CD4-positive, alpha-beta T cell treated with Interleukin-6 for 4 hours (primary cell): Measurements from ENCODE around the gene ZBTB20.

Experiments
- DNase-seq: peaks from one replicate; pipeline ENCODE4 v3.0.0-alpha.2; 2020; ENCODE audit warnings: mixed read lengths

ZBTB20 gene

GRCh38 chr3:114455432-114455831 lies 691.7 kb downstream of the ZBTB20 start:
- no peak for DNase-seq

GRCh38 chr3:114454551-114455251 lies 692.4 kb downstream of the ZBTB20 start:
- no peak for DNase-seq

DNA sequence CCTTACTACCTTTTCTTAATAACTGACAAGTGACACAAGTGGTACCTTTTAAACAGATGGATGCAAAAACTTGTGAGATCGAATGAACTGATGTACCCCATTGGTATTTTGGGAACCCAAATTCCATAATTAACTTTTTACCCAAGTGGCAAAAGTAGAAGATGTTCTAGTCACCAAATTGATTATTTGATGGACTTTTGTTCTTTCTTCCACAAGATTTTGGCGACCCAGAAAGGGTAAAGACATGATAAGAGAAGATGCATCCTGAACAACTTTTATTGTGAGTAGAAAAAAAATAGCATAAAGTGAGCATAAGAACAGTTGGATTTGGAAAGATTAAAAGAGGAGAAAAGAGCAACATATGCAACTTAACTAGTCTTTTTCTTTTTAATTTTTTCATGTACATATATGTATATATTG lies 693.7 kb downstream of the ZBTB20 start:
- no peak for DNase-seq

GRCh38 chr3:114452937-114453336 lies 694.2 kb downstream of the ZBTB20 start:
- no peak for DNase-seq

GRCh38 chr3:114452256-114452655 lies 694.8 kb downstream of the ZBTB20 start:
- no peak for DNase-seq

DNA sequence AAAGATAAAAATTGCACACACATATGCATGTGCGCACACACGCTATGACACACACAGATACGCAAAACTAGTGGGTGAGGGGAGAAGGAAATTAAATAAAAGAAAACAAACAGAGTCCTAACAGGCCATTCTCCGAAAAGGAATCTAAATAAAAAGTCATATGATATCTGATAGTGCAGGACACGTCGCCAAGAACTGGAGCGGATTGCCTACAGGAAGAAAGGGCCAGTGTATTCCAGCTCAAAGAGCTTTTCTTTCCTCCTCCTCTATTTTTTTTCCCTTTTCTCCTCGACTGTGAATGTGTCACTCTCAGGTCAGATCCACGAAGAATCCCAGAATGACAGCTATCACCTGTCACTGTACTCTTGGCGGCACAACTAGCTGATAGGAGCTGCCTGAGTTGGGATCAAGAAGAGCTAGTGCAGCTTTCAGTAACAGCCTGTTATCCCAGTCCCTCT lies 695.5 kb downstream of the ZBTB20 start:
- no peak for DNase-seq

DNA sequence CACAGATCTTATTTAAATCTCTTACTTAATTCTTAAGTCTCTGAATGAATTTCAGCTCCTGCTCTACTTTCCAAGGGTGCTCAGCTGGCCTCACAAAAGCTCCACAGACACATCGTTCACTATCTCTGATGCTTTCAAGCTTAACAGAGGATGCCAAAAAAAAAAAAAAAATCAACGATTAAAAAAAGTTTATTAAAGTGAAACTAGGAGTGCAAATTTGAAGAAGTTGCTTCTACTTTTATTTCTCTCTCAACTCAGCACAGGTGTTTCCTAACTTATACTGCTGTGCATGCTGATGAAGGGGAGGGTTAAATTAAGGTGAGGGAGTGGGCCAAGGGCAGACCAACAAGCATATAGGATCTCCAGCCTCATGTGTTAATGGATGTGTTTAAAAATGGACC lies 696.0 kb downstream of the ZBTB20 start:
- DNase-seq = no peak

DNA sequence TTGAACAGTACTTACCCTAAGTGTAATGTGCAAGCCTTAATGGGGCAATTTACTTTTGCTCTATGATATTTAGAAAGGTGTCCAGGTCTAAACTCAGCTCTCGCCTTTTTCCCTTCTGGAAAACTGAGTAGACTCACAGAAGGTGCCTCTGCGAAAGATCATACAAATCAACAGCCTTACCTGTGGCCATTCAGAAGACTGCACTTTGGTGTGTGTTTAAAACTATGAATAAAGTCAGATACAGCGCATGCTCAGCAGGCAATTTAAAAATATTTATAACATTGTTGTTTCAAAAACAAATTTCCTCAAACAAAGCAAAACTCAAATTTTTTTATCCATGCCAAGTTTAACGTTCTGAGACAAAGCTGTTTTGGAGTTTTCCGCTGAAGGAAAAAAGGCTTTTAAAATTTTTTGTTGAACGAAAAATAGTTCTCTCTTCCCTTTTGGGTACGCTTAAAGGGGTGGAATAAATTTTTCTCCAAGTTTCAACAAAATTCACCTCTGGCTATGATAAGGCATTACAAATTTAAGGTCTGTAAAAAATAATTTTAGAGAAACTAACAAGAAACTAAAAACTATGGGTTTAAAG lies 697.0 kb downstream of the ZBTB20 start:
- no peak for DNase-seq

- DNase-seq = no peak
These were observed 697.6 kb downstream of the ZBTB20 start for GRCh38 chr3:114449271-114450007.

DNA sequence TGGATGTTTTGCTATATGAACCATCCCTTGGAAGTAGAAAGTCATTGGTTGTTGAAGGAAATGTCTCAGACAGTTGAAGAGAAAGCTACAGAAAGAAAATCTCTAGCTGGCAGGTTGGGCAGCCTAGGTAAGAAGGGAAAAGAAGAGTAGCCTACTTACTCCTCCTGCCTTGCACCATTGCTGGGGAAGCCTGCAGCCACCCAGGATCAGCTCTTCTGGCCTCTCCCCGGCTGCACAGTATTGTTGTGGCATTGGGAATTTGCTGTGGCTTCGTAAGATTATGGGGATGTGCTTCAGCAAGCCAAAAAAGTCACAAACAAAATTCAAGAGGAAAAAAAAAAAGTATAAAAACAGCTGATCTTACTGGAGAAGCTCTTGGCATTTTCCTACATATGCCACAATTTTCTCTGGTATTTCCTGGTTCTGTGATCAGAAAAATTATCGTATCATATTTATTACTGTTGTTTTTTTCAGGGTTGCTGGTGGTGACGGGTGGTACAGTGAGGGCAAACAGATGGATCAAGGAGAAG lies 699.1 kb downstream of the ZBTB20 start:
- DNase-seq = no peak

DNA sequence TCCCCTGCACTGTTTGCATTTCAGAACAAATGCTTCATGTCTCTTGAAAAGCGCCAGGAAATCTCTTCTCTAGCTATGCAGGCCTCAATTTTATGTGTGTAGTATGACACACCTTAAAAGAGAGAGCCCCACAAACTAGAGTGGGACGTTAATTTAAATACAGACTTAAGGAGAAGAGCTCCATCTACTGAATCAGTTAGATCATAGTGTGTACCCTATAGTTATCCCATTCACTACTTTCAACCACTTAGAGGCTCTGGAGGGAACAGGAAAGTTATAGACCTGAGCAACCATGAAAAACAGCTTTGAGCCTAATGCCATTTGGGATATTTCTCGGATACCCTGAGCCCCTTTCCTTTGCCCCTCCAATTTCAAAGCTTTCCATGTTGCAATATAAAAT lies 699.5 kb downstream of the ZBTB20 start:
- DNase-seq = no peak

GRCh38 chr3:114446600-114446999 lies 700.5 kb downstream of the ZBTB20 start:
- DNase-seq = no peak

DNA sequence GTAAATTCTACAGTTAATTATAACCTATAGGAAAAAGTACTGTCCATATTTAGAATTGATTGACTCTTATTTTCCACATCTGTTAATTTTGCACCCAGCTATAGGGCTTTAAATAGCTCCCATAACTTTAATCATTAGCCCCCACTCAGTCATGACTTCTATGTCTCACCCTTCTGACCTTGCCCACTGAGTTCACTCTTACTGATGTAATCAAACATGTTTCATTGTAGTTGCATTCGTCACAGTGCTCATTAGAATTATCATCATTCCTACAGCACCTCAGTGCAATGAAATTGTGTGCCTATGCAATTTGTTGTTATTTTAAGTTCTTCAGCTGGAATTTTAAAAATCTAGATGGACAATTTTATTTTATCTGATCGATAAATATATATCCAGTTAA lies 701.9 kb downstream of the ZBTB20 start:
- no peak for DNase-seq

DNA sequence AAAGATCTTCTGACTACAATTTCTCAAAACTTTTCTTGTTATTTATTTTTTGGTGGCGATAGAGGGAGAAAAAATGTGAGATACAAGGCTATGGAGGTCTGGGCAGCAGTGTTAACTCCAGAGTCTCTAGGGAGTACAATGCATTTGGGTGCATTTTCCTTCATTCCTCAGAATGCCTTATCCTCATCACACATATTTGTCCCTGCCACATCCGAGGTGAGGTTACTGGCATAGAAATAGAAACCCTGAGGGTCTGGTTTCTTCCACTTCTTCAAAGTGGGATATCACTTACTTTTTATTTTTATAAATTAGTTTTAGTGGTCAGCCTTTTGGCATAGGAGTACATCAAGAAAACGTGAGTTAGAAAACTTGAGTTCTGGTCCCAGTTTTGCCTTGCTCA lies 702.9 kb downstream of the ZBTB20 start:
- DNase-seq = no peak

GRCh38 chr3:114442246-114442645 lies 704.8 kb downstream of the ZBTB20 start:
- no peak for DNase-seq

GRCh38 chr3:114441386-114441785 lies 705.7 kb downstream of the ZBTB20 start:
- no peak for DNase-seq

GRCh38 chr3:114440700-114441099 lies 706.4 kb downstream of the ZBTB20 start:
- no peak for DNase-seq

DNA sequence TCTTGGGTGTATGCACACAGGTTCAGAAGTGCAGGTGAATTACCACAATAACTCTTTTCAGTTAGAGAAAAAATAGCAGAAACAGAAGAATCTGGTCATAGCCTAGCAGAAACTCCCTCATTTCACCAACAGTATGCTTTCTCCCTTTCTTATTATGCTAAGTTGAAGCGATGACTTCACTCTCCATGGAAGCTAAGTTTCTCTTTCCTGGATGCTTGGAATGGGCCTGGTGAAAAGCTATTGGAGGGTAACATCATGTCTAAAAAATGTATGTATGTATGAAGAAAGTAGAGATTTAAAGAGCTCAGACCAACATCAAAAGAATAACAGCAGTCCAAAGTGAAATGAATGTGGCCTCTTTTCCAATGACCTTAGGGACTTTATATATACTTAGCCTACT lies 707.8 kb downstream of the ZBTB20 start:
- no peak for DNase-seq

- no peak for DNase-seq
These were observed 709.2 kb downstream of the ZBTB20 start for GRCh38 chr3:114437897-114438296.

DNA sequence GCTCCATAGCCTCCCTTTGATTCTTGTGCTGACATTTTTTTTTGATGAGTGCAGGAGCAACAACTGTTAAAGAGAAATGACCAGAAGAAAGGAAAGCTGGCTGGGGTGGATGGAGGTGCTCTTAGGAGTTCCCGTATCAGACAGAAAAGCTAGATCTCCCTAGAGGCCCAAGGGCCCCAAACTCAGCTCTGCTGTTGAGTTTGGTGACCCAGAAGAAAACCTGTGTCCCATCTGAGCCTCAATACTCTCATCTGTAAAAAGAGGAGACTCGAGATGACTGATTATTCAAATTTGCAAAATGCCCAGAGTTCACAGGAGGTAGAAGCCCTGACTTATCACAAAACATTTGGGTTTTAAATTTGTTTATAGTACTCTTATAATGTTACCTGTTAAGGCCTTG lies 710.9 kb downstream of the ZBTB20 start:
- DNase-seq = no peak

DNA sequence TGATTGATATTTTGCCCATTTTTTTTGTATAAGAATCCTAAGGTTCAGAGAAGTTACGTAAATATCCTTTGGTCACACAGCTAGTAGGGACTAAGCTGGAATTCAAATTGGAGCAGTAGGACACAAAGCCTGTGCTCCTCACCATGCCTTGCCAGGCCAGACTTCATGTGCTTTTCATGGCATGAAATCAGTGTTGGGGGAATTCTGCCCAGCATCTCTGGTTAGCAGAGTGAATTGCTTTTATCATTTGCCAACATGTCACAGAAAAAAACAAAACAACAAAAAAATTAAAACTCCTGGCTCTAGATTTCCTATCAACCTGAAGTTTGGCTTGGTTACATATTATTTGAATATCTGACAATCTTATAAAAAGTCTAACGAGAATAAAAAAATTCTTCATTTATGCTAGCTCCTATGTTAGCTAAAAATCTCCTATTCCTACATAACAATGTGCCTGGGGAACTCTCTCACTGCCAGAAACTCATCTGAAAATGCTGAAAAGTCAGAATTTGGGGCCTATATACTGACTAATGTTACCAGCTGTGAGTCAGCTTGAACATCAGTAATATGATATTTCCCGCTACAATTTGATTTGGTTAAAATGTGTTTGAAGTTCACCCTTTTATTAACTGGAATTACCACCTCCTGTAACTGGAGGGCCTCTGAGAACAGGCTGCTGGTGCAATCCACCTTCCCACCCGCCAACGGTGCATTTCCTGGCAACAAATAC lies 711.5 kb downstream of the ZBTB20 start:
- no peak for DNase-seq

GRCh38 chr3:114432310-114432709 lies 714.8 kb downstream of the ZBTB20 start:
- no peak for DNase-seq

GRCh38 chr3:114428044-114428595 lies 719.0 kb downstream of the ZBTB20 start:
- DNase-seq = no peak
